GM18858 (cell line): ENCODE data around the gene CERS6.
"Not testable (repeated sequence)": the region's sequence is repeated elsewhere in the genome, so short reads cannot be mapped to it uniquely, and the experiment has no call there.

Experiments used
- ATAC-seq: cut with Tn5 transposase; IDR thresholded peaks from one replicate; pipeline ENCODE4 v1.9.1; 2021; ENCODE audit not compliant: unreplicated experiment

Gene CERS6

GRCh38 chr2:168753765-168754329 lies 297.8 kb downstream of the CERS6 start:
- ATAC-seq: no peak

GRCh38 chr2:168757223-168757622 lies 301.2 kb downstream of the CERS6 start:
- ATAC-seq: no peak

DNA sequence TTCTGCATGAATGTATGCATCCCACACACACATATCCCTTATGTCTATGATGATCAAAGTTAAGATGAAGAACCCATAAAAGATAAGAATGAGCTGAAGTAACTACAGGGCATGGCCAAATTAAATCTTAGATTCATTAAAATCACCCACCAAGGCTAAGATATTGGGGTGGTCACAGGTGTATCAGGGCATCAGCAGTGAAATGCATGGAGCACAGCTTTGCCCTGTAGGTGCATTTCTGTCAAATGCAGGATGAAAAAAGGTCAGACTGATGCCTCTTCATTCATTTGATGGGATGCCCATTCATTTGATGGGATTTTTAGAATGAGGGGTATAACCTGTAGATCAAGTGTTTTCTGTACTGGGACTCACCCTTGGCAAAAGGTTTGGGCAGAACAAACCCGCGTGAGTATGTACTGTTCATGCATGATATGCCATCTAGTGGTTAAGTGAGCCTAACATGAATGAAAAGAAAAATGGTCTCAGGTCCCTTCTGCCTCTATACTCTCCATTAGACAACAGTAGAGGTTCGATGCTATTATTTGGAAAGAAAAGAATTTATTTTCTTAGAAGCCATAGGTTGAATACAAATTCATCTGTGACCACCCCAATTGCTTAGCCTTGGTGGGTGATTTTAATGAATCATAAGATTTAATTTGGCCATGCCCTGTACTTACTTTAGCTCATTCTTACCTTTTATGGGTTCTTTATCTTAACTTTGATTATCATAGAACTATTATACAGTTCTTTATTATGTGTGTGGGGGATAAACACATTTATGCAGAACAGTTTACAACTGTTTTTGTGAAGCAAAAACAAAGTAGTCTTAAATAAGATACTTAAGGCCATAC lies 303.1 kb downstream of the CERS6 start:
- ATAC-seq: peak; percentile 54

DNA sequence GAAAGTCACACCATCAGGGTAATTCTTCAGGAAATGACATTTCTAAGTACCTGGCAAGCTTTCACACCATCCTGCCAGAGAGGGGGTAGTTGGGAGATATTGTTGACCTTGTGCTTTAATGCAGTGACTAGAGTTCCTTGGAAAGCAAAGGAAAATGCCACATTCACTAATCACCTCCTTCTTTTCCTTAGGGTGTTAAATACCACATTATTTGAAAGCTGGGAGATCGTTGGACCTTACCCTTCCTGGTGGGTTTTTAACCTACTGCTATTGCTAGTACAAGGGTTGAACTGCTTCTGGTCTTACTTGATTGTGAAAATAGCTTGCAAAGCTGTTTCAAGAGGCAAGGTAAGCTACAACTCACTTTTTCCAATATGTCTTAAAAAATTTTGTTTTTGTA lies 309.3 kb downstream of the CERS6 start:
- no peak for ATAC-seq

DNA sequence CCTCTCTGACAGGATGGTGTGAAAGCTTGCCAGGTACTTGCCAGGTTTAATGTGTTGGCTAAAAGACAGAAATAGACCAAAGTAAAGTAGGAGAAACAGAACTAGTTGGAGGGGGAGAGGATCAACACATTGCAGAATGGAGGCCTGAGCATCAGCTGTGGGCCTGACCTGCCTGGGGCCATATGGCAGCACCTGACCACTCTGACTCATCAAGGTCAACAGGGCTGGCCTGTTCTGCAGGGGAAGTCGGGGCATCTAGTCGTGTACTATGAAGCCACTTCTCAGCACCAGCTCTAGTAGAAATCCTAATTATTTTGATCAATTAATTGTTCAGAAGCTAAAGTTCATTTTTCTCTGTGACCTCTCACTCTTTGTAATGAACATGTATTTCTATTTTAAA lies 310.5 kb downstream of the CERS6 start:
- no peak for ATAC-seq

- no peak for ATAC-seq
Observed at GRCh38 chr2:168767258-168767657, 311.2 kb downstream of the CERS6 start.

DNA sequence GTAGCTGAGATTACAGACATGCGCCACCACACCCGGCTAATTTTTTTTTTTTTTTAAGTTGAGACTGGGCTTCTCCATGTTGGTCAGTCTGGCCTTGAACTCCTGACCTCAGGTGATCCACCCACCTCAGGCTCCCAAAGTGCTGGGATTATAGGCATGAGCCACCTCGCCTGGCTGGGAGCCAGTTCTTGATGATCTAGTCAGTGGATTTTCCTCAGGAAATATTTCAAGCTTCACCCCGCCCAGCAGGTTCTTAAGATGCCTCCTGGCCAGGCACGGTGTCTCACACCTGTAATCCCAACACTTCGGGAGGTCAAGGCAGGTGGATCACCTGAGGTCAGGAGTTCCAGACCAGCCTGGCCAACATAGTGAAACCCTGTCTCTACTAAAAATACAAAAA lies 312.3 kb downstream of the CERS6 start:
- not testable (repeated sequence) for ATAC-seq

- no peak for ATAC-seq
Observed at GRCh38 chr2:168770796-168771195, 314.7 kb downstream of the CERS6 start.

DNA sequence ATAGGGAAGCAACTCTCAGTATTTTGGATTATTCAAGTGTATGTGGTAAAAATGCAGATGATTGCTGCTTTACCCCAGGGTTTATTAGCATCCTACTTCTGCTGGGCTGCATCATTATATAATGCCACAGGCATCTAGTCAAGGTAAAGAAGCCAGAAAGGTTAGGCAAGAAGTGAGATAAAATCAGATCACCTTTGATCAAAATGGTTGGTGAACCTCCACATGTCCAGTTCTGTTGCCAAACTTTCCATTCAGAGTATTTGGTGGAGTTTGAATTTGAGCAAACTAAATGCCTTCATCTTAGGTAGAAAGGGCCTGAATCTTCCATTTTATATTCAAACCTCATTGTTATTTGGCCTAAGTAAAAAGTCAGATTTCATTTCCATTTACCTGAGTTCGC lies 316.6 kb downstream of the CERS6 start:
- ATAC-seq: no peak

DNA sequence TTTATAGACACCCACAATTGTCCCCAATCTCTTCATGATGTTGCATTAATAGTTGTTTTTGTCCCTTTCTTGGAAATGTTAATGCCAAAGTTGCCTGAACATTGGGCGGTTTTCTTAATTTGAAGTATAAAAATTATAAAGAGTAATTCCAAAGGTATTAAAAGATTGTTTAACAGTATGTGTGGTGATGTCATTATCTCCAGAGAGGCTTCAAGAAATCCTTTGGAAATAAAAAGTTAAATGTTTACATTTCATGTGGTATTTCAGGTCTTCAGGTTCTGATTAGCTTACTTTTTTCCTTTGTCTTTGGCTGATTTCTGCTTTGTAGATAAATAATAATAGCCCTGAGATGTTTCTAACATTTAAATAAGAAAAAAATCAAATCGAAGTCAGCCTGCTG lies 317.1 kb downstream of the CERS6 start:
- ATAC-seq: no peak

- no peak for ATAC-seq
Observed at GRCh38 chr2:168773719-168774521, 317.8 kb downstream of the CERS6 start.

DNA sequence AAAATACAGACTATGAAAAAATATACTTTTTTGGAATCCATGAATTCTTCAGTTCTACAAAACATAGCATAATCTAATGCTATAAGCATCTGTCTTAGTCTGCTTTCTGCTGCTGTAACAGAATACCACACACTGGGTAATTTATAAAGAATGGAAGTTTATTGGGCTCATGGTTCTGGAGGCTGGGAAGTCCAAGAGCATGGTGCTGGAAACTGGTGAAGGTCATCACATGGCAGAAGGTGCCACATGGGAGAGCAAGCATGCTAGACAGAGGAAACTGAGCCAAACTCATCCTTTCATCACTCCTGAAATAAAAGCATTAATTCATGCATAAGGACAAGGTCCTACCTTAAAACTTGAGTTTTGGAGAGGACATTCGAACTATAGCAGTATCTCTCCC lies 319.8 kb downstream of the CERS6 start:
- ATAC-seq: no peak

GRCh38 chr2:168780669-168781071 lies 324.6 kb downstream of the CERS6 start:
- ATAC-seq: no peak

- no peak for ATAC-seq
Observed at GRCh38 chr2:168781191-168781817, 325.2 kb downstream of the CERS6 start.

- ATAC-seq: no peak
Observed at GRCh38 chr2:168782271-168782670, 326.2 kb downstream of the CERS6 start.

GRCh38 chr2:168784993-168785392 lies 328.9 kb downstream of the CERS6 start:
- ATAC-seq: no peak

DNA sequence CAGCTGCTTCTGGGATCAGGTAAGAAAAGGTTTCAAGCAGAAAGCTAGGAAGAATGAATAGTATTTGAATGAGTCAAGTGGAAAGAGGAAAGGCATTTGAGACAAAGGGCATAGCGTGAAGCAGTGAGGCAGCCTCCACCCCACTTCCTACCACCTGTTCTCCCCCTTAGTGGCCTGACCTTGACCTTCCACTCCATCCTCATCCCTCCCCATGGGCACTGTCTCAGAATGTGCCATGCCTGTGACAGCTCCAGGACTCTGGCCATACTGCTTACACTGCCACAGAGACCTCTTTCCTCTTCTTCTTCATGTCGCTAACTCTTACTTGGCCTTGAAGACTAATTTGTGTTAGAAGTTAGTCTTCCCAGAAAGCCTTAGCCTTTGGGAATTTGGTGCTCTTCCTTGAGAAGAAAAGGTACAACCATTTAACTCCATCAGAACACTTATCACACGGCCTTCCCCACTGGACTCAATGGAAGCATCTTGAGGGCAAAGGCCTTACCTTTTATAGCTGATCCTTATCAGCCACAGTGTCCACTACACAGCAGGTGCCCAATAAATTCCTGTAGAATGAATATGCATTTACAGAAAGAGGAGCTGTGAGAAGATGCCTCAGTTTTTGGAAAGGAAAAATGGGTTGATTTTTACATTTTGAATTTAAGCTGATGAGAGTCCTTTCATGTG lies 331.2 kb downstream of the CERS6 start:
- ATAC-seq: no peak

DNA sequence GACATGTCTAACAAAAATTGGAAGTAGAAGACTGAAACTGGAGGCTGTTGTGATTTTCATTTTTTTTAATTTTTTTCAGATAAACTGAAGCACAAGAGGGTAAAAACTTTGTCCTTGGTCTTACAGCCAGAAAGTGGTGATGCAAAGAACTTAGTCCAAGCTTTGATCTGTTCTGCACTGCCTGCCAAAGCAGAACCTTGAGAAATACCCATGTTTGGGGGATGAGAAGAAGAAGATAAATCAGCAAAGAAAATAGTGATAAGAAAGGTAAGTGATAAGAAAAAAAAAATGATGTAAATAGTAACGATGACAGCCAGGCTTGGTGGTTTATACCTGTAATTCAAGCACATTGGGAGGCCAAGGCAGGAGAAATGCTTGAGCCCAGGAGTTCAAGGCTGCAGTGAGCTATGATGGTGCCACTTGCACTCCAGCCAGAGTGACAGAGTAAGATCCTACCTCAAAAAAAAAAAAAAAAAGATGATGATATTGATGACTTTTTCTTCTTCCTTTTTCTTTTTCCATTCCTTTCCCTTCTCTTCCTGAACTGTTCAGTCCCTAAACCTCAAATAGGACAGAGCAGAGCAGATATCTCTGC lies 331.8 kb downstream of the CERS6 start:
- no peak for ATAC-seq

DNA sequence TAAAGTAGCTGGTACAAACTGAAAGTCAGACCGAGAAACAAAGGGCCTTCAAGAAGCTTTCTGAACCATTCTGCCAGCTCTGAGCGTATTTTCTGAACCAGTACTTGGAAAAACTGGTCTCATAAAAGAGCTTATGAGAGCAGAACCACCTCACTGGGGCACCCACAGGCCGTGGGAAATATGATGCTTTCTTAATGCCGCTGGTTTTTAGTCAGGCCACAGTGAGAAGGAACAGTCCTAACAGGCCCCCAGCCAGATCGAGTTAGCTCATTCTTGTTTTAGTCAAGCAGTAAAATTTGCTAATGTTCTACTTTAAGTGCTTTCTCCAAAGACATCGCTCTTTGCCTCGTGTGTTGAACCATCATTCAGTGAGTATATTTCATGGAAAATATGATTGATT lies 333.7 kb downstream of the CERS6 start:
- ATAC-seq: no peak

DNA sequence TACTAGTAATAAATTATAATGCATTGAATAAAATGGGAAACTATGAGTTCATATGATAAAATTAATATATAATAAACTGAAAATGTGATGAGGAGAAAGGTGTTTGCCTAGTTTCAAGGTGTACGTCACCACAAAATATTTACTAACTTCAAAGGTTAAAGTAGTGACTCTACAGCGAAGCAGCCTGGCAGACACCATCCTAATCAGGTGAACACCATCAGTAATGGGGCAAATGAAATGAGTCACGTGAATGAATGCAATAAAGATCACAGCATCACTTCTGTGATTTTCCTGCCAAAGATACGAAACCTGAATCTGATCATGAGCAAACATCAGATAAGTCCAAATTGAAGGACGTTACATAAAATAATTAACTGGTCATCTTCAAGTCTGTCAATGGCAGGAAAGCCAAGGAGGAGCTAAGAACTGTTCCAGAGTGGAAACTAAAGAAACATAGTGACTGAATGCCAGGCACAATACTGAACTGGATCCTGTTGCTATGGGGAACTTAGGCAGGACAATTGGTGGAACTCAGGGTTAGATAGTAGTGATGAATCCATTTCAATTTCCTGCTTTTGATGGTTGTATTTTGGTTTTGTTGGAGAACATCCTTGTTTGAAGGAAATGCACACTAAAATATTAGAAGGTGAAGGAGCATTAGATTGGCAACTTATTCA lies 334.3 kb downstream of the CERS6 start:
- ATAC-seq: no peak
